Endothelial cell of hepatic sinusoid (primary cell): Measurements from ENCODE around the gene ADAMTS13.

Experiments used
- in situ Hi-C: cut with HindIII; loops from 2 replicates; pipeline ENCODE4 v1.10.0; 2017; ENCODE audit warnings: low sequenced_read_pairs

The ADAMTS13 gene

GRCh38 chr9:133421615-133422542 lies at the start of gene ADAMTS13:
Gene ADAMTS13, plus strand, starts transcription at chr9:133422367. Its CDS starts 77 bp downstream, at chr9:133422444.
- in situ Hi-C loops, result no loop called here

- in situ Hi-C loops, result loop anchor here (5.0 kb wide), 3 partner anchors 43 to 118 kb away; partner anchors contain the start of gene REXO4
Observed at GRCh38 chr9:133374612-133375115, 47.5 kb upstream of the ADAMTS13 start.

- in situ Hi-C loops, result loop anchor here (5.0 kb wide), 3 partner anchors 42 to 117 kb away; partner anchors contain the start of gene REXO4
Observed at GRCh38 chr9:133375116-133375723, 46.9 kb upstream of the ADAMTS13 start.

GRCh38 chr9:133375724-133376654 lies 46.2 kb upstream of the ADAMTS13 start, which contains the start of the genes STKLD1 and SURF4:
Gene STKLD1, plus strand, starts transcription at chr9:133376366. Its CDS starts 108 bp downstream, at chr9:133376474.
Gene SURF4, minus strand, starts transcription at chr9:133376060. Its CDS starts 91 bp downstream, at chr9:133375969.
- in situ Hi-C loops, result loop anchor here (5.0 kb wide), 3 partner anchors 41 to 116 kb away; partner anchors contain the start of gene REXO4

GRCh38 chr9:133377280-133377679 lies 44.9 kb upstream of the ADAMTS13 start:
- in situ Hi-C loops, result loop anchor here (5.0 kb wide), 3 partner anchors 40 to 115 kb away; partner anchors contain the start of gene REXO4

- in situ Hi-C loops, result loop anchor here (5.0 kb wide), 3 partner anchors 40 to 115 kb away; partner anchors contain the start of gene REXO4
Observed at GRCh38 chr9:133377721-133378216, 44.4 kb upstream of the ADAMTS13 start.

- in situ Hi-C loops, result loop anchor here (5.0 kb wide), 3 partner anchors 39 to 114 kb away; partner anchors contain the start of gene REXO4
Observed at GRCh38 chr9:133378408-133378962, 43.7 kb upstream of the ADAMTS13 start.

GRCh38 chr9:133379153-133380086 lies 42.7 kb upstream of the ADAMTS13 start:
- in situ Hi-C loops, result loop anchor here (5.0 kb wide), 3 partner anchors 38 to 113 kb away; partner anchors contain the start of gene REXO4

GRCh38 chr9:133380734-133381133 lies 41.4 kb upstream of the ADAMTS13 start:
- in situ Hi-C loops, result no loop called here

- in situ Hi-C loops, result no loop called here
Observed at GRCh38 chr9:133382507-133383141, 39.5 kb upstream of the ADAMTS13 start.

- in situ Hi-C loops, result no loop called here
Observed at GRCh38 chr9:133383438-133383837, 38.7 kb upstream of the ADAMTS13 start.

- in situ Hi-C loops, result no loop called here
Observed at GRCh38 chr9:133384736-133385321, 37.3 kb upstream of the ADAMTS13 start.

- in situ Hi-C loops, result no loop called here
Observed at GRCh38 chr9:133385452-133385851, 36.7 kb upstream of the ADAMTS13 start.

GRCh38 chr9:133386338-133386737 lies 35.8 kb upstream of the ADAMTS13 start:
- in situ Hi-C loops, result no loop called here

- in situ Hi-C loops, result no loop called here
Observed at GRCh38 chr9:133387680-133388079, 34.5 kb upstream of the ADAMTS13 start.

GRCh38 chr9:133389025-133389557 lies 33.1 kb upstream of the ADAMTS13 start:
- in situ Hi-C loops, result no loop called here

GRCh38 chr9:133389562-133389961 lies 32.6 kb upstream of the ADAMTS13 start:
- in situ Hi-C loops, result no loop called here
